Mesenchymal stem cell (in vitro differentiated cells and primary cell): ENCODE results near the gene AP2M1.
A peak's percentile ranks its signal among the peaks of the same experiment; 100 is the strongest.

Experiments used
- DNase-seq: peaks from one replicate; pipeline ENCODE4 v3.0.0-alpha.2; 2013
- H2AFZ ChIP-seq: one replicate; pipeline ENCODE4 v1.6.1; 2013; ENCODE audit warnings: low read depth, mild to moderate bottlenecking, control low read depth, inconsistent platforms, low read length, moderate library complexity
- H2AK5ac ChIP-seq: 2 replicates; pipeline ENCODE4 v1.6.1; 2013; ENCODE audit warnings: low read length, moderate library complexity, mild to moderate bottlenecking, inconsistent platforms; ENCODE audit not compliant: severe bottlenecking
- H2BK120ac ChIP-seq: one replicate; pipeline ENCODE4 v1.6.1; 2013; ENCODE audit warnings: low read depth, mild to moderate bottlenecking, inconsistent platforms, low read length, moderate library complexity
- H2BK12ac ChIP-seq, 2 experiments: one replicate each; pipeline ENCODE4 v1.6.1; 2013; ENCODE audit warnings: inconsistent platforms in 2 of 2, low read length in 2 of 2, mild to moderate bottlenecking in 2 of 2, moderate library complexity in 2 of 2, control low read depth in 1 of 2
- H2BK15ac ChIP-seq: one replicate; pipeline ENCODE4 v1.6.1; 2013; ENCODE audit warnings: mild to moderate bottlenecking, low read depth, inconsistent platforms; ENCODE audit not compliant: poor library complexity, severe bottlenecking
- H2BK5ac ChIP-seq: 2 replicates; pipeline ENCODE4 v1.6.1; 2013; ENCODE audit warnings: low read depth, mild to moderate bottlenecking, low read length, control low read depth, inconsistent platforms; ENCODE audit not compliant: poor library complexity, severe bottlenecking
- H3K14ac ChIP-seq, 2 experiments: one replicate each; pipeline ENCODE4 v1.6.1; 2013; ENCODE audit warnings: inconsistent platforms in 2 of 2, low read length in 2 of 2, control low read depth in 1 of 2, mild to moderate bottlenecking in 1 of 2, moderate library complexity in 1 of 2
- H3K18ac ChIP-seq, 2 experiments: one replicate each; pipeline ENCODE4 v1.6.1; 2013; ENCODE audit warnings: inconsistent platforms in 2 of 2, low read length in 2 of 2, control low read depth in 1 of 2, low read depth in 1 of 2, mild to moderate bottlenecking in 1 of 2
- H3K23ac ChIP-seq, 2 experiments: one replicate each; pipeline ENCODE4 v1.6.1; 2013; ENCODE audit warnings: inconsistent platforms in 2 of 2, low read length in 2 of 2, mild to moderate bottlenecking in 2 of 2, moderate library complexity in 2 of 2, control low read depth in 1 of 2
- H3K27ac ChIP-seq: 2 replicates; pipeline ENCODE4 v1.5.1; 2013; ENCODE audit warnings: mild to moderate bottlenecking, moderate library complexity, low read length, control low read depth, inconsistent platforms; ENCODE audit not compliant: poor library complexity, severe bottlenecking
- H3K27me3 ChIP-seq, 2 experiments: 2 replicates each; pipeline versions ENCODE4 v1.6.1 to v1.7.0; 2013; ENCODE audit warnings: low read length in 2 of 2, mild to moderate bottlenecking in 2 of 2, moderate library complexity in 2 of 2, control low read depth in 1 of 2, inconsistent platforms in 1 of 2; ENCODE audit not compliant: control insufficient read depth in 1 of 2, insufficient read depth in 1 of 2
- H3K36me3 ChIP-seq, 2 experiments: 2 replicates each; pipeline versions ENCODE4 v1.6.1 to v1.7.0; 2013; ENCODE audit warnings: low read length in 2 of 2, control low read depth in 1 of 2, inconsistent platforms in 1 of 2, low read depth in 1 of 2, mild to moderate bottlenecking in 1 of 2; ENCODE audit not compliant: insufficient read depth in 2 of 2, control insufficient read depth in 1 of 2
- H3K4ac ChIP-seq, 2 experiments: one replicate each; pipeline ENCODE4 v1.6.1; 2013; ENCODE audit warnings: inconsistent platforms in 2 of 2, low read length in 2 of 2, mild to moderate bottlenecking in 2 of 2, moderate library complexity in 2 of 2, control low read depth in 1 of 2, low read depth in 1 of 2
- H3K4me1 ChIP-seq: 2 replicates; pipeline ENCODE4 v1.6.1; 2013; ENCODE audit warnings: low read depth, low read length, control low read depth; ENCODE audit not compliant: control insufficient read depth, insufficient read depth
- H3K4me2 ChIP-seq: 2 replicates; pipeline ENCODE4 v1.6.1; 2013; ENCODE audit warnings: low read length, mild to moderate bottlenecking, inconsistent platforms; ENCODE audit not compliant: poor library complexity, severe bottlenecking
- H3K4me3 ChIP-seq, 2 experiments: 2 replicates each; pipeline versions ENCODE4 v1.5.1 to v1.7.0; 2013; ENCODE audit warnings: low read length in 2 of 2, mild to moderate bottlenecking in 2 of 2, control low read depth in 1 of 2, low read depth in 1 of 2; ENCODE audit not compliant: insufficient read depth in 1 of 2
- H3K79me1 ChIP-seq: replicated peaks from 2 replicates; pipeline ENCODE4 v1.6.1; 2013; ENCODE audit warnings: mild to moderate bottlenecking, control low read depth, low read length, inconsistent platforms; ENCODE audit not compliant: poor library complexity, severe bottlenecking
- H3K9ac ChIP-seq: 2 replicates; pipeline ENCODE4 v1.7.0; 2013; ENCODE audit warnings: mild to moderate bottlenecking, low read length, moderate library complexity
- H3K9me3 ChIP-seq: 2 replicates; pipeline ENCODE4 v1.7.0; 2013; ENCODE audit warnings: mild to moderate bottlenecking, low read length; ENCODE audit not compliant: control insufficient read depth
- H4K8ac ChIP-seq: one replicate; pipeline ENCODE4 v1.6.1; 2013; ENCODE audit warnings: inconsistent platforms, mild to moderate bottlenecking, low read length, moderate library complexity
- H4K91ac ChIP-seq: one replicate; pipeline ENCODE4 v1.6.1; 2013; ENCODE audit warnings: mild to moderate bottlenecking, low read length, inconsistent platforms
- WGBS: methylation state at CpG from one replicate; pipeline ENCODE4 v1.1.7; 2013; ENCODE audit warnings: mixed read lengths; 5-methylcytosine and 5-hydroxymethylcytosine counted together

Gene AP2M1

GRCh38 chr3:184228376-184229137, 53.9 kb downstream of the AP2M1 start:
- Histone ChIP-seq H2BK120ac (no peak overlapping the region), H3K27ac (no peak overlapping the region), H3K4me3 (no peak overlapping the region), H2BK5ac (no peak overlapping the region), H3K4me1 (peaks cover 21% of the 10 kb centered on the region), H3K27me3 (peaks cover 62 to 95% of the 10 kb centered on the region in 2 experiments), H2AFZ (no peak overlapping the region), H3K79me1 (no peaks in the 10 kb centered on the region), H3K23ac (no peak overlapping the region), H2BK12ac (no peak overlapping the region), H2AK5ac (no peak overlapping the region), H3K18ac (no peak overlapping the region), H3K14ac (no peak overlapping the region), H4K91ac (no peak overlapping the region), H3K4ac (no peak overlapping the region), H3K9ac (no peak overlapping the region), H2BK15ac (no peak overlapping the region), H3K4me2 (no peak overlapping the region), H4K8ac (no peak overlapping the region), H3K9me3 (no peaks in the 10 kb centered on the region), H3K36me3 (no peaks in the 10 kb centered on the region)
- DNase-seq: no peak
- WGBS: 46% methylated on average over 12 of the region's 12 CpGs

- Histone ChIP-seq H2BK5ac (no peak within 1 kb of the TSS), H3K27ac (no peak within 1 kb of the TSS), H3K4me2 (peak within 1 kb of the TSS; percentile 85), H2AFZ (peak within 1 kb of the TSS; percentile 72), H2BK120ac (no peak within 1 kb of the TSS), H3K36me3 (no peaks in the 10 kb centered on the region), H3K9ac (no peak within 1 kb of the TSS), H3K4ac (no peak within 1 kb of the TSS), H2AK5ac (no peak within 1 kb of the TSS), H3K14ac (no peak within 1 kb of the TSS), H3K18ac (no peak within 1 kb of the TSS), H4K8ac (no peak within 1 kb of the TSS), H3K9me3 (no peaks in the 10 kb centered on the region), H3K79me1 (no peaks in the 10 kb centered on the region), H3K4me3 (peak within 1 kb of the TSS; percentile 45 to 67), H3K23ac (no peak within 1 kb of the TSS), H3K27me3 (peaks cover 56 to 85% of the 10 kb centered on the region in 2 experiments), H3K4me1 (peaks cover 27% of the 10 kb centered on the region), H2BK12ac (no peak within 1 kb of the TSS), H4K91ac (no peak within 1 kb of the TSS), H2BK15ac (no peak within 1 kb of the TSS)
- DNase-seq: peak; percentile 56
- 2% methylated on average over 43 of the region's 66 CpGs for WGBS
These were observed 54.9 kb downstream of the AP2M1 start, which contains the start of gene VWA5B2 for GRCh38 chr3:184229394-184230080. Gene VWA5B2 (plus strand): TSS chr3:184229585. CDS start chr3:184230529, 944 bp downstream.

GRCh38 chr3:184230081-184230602, 55.5 kb downstream of the AP2M1 start:
- 1% methylated on average over 35 of the region's 61 CpGs for WGBS

More at GRCh38 chr3:184230081-184230602, 55.5 kb downstream of the AP2M1 start:
- H3K18ac ChIP-seq: no peak overlapping the region
- H3K27ac ChIP-seq: no peak overlapping the region
- peaks cover 56 to 79% of the 10 kb centered on the region in 2 experiments for H3K27me3 ChIP-seq
- no peaks in the 10 kb centered on the region for H3K79me1 ChIP-seq
- no peak overlapping the region for H3K23ac ChIP-seq
- H2AK5ac ChIP-seq: no peak overlapping the region
- H3K9ac ChIP-seq: no peak overlapping the region
- no peak overlapping the region for H2BK120ac ChIP-seq
- H3K4me2 ChIP-seq: peak overlapping the region; percentile 85
- no peak overlapping the region for H4K8ac ChIP-seq
- no peaks in the 10 kb centered on the region for H3K36me3 ChIP-seq
- H3K4me1 ChIP-seq: peaks cover 27% of the 10 kb centered on the region
- no peaks in the 10 kb centered on the region for H3K9me3 ChIP-seq
- no peak overlapping the region for H2BK15ac ChIP-seq
- H4K91ac ChIP-seq: no peak overlapping the region
- H2AFZ ChIP-seq: no peak overlapping the region
- H3K4ac ChIP-seq: no peak overlapping the region
- no peak overlapping the region for H3K14ac ChIP-seq
- H2BK5ac ChIP-seq: no peak overlapping the region
- H2BK12ac ChIP-seq: no peak overlapping the region
- DNase-seq: no peak
- peak overlapping the region in 1 of 2 experiments; percentile 39 for H3K4me3 ChIP-seq
